ENCODE results near the gene NPTX1.

GRCh38 chr17:80492343-80493136 is 16.1 kb upstream of the NPTX1 start:
- TF ChIP-seq CTCF (conservative IDR thresholded peaks at IDR 0.05; ENCODE audit: low read depth in 2 of 2), result no peak
- no peak for TF ChIP-seq EZH2 (IDR thresholded peaks at IDR 0.05; ENCODE audit: low read depth, unreplicated experiment)
- no peak for TF ChIP-seq EZH2phosphoT487 (IDR thresholded peaks at IDR 0.05; ENCODE audit: unreplicated experiment)
- no peak for TF ChIP-seq POLR2AphosphoS5 (IDR thresholded peaks at IDR 0.05; ENCODE audit: low read depth)
- no peak for TF ChIP-seq CREB1 (CRISPR knock-in tag; IDR thresholded peaks at IDR 0.05; ENCODE audit: low read depth)
- TF ChIP-seq, protein P1, sequence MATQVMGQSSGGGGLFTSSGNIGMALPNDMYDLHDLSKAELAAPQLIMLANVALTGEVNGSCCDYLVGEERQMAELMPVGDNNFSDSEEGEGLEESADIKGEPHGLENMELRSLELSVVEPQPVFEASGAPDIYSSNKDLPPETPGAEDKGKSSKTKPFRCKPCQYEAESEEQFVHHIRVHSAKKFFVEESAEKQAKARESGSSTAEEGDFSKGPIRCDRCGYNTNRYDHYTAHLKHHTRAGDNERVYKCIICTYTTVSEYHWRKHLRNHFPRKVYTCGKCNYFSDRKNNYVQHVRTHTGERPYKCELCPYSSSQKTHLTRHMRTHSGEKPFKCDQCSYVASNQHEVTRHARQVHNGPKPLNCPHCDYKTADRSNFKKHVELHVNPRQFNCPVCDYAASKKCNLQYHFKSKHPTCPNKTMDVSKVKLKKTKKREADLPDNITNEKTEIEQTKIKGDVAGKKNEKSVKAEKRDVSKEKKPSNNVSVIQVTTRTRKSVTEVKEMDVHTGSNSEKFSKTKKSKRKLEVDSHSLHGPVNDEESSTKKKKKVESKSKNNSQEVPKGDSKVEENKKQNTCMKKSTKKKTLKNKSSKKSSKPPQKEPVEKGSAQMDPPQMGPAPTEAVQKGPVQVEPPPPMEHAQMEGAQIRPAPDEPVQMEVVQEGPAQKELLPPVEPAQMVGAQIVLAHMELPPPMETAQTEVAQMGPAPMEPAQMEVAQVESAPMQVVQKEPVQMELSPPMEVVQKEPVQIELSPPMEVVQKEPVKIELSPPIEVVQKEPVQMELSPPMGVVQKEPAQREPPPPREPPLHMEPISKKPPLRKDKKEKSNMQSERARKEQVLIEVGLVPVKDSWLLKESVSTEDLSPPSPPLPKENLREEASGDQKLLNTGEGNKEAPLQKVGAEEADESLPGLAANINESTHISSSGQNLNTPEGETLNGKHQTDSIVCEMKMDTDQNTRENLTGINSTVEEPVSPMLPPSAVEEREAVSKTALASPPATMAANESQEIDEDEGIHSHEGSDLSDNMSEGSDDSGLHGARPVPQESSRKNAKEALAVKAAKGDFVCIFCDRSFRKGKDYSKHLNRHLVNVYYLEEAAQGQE (IDR thresholded peaks at IDR 0.05; ENCODE audit: unreplicated experiment), result no peak
- TF ChIP-seq, protein P2, sequence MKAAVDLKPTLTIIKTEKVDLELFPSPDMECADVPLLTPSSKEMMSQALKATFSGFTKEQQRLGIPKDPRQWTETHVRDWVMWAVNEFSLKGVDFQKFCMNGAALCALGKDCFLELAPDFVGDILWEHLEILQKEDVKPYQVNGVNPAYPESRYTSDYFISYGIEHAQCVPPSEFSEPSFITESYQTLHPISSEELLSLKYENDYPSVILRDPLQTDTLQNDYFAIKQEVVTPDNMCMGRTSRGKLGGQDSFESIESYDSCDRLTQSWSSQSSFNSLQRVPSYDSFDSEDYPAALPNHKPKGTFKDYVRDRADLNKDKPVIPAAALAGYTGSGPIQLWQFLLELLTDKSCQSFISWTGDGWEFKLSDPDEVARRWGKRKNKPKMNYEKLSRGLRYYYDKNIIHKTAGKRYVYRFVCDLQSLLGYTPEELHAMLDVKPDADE (IDR thresholded peaks at IDR 0.05), result no peak
- no peak for TF ChIP-seq STAT1 (IDR thresholded peaks at IDR 0.05; ENCODE audit: unreplicated experiment)
- TF ChIP-seq ZNF114 (CRISPR knock-in tag; IDR thresholded peaks at IDR 0.05), result no peak
- no peak for TF ChIP-seq NANOG (IDR thresholded peaks at IDR 0.05; ENCODE audit: borderline replicate concordance)
- TF ChIP-seq ZNF331 (CRISPR knock-in tag; IDR thresholded peaks at IDR 0.05; ENCODE audit: low read depth), result no peak
- TF ChIP-seq JUNB (IDR thresholded peaks at IDR 0.05; ENCODE audit: unreplicated experiment), result no peak
- TF ChIP-seq ZNF462 (CRISPR knock-in tag; IDR thresholded peaks at IDR 0.05), result no peak
